GM12873 (cell line): ENCODE results near the gene IGSF8.

Experiments used
- TF ChIP-seq, protein P1 (sequence below): IDR thresholded peaks from 2 replicates; pipeline ENCODE4 v1.5.1; 2012; ENCODE audit warnings: low read depth, mild to moderate bottlenecking, moderate library complexity, low read length, control low read depth; ENCODE audit not compliant: insufficient read depth; ENCODE audit errors: missing control alignments

IGSF8 gene

GRCh38 chr1:160082487-160082886, 15.9 kb downstream of the IGSF8 start:
- TF ChIP-seq, protein P1, sequence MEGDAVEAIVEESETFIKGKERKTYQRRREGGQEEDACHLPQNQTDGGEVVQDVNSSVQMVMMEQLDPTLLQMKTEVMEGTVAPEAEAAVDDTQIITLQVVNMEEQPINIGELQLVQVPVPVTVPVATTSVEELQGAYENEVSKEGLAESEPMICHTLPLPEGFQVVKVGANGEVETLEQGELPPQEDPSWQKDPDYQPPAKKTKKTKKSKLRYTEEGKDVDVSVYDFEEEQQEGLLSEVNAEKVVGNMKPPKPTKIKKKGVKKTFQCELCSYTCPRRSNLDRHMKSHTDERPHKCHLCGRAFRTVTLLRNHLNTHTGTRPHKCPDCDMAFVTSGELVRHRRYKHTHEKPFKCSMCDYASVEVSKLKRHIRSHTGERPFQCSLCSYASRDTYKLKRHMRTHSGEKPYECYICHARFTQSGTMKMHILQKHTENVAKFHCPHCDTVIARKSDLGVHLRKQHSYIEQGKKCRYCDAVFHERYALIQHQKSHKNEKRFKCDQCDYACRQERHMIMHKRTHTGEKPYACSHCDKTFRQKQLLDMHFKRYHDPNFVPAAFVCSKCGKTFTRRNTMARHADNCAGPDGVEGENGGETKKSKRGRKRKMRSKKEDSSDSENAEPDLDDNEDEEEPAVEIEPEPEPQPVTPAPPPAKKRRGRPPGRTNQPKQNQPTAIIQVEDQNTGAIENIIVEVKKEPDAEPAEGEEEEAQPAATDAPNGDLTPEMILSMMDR = no peak

GRCh38 chr1:160081261-160081936, 17.0 kb downstream of the IGSF8 start, which contains the start of gene KCNJ9:
TSS of gene KCNJ9 (plus strand) at chr1:160081538. CDS start at chr1:160084031, 2,493 bp downstream.
- TF ChIP-seq, protein P1 = no peak

DNA sequence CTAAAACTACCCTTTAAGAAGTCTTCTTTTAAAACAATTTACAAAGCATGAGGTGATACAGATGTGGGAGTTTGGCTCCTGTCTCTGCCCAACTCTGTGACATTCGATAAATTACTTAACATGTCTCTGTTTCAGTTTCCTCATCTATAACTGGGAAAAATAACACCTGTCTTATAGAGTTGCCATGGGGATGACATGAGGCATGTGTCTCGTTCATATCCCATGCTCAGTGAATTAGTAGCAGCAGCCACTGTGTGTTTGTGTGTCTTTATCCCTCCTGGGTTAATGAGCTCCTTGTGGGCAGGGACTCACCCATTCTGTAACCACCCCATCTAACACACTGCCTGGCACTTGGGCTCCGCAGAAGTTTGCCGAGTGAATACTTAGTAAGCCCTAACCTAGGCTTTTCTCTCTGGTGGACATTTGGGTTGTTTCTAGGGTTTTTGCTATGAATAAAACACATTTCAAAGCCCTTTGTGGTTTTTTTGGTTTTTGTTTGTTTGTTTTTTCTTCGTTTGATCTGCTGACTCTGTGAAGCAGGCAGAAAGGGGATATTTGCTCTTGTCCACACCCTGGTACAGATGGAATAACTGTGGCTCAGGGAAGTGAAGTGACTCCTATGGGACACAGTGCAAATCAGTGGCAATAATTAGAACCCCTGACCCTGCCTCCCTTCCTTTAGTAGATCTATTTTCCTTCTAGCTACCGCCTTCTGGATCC, 17.9 kb downstream of the IGSF8 start:
- TF ChIP-seq, protein P1 = no peak

DNA sequence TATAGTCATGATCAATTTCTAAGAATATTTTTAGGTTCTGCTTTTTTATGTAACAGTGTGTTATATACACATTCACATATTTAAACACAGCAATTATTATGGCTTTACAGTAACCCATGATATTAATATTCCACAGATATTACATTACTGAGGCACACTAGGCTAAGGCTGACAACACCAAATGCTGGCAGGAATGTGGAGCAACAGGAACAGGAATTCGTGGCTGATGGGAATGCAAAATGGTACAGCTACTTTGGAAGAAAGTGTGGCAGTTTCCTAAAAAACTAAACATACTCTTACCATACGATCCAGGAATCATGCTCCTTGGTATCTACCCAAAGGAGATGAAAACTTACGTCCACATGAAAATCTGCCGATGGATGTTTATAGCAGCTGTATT, 19.0 kb downstream of the IGSF8 start:
- TF ChIP-seq, protein P1 = no peak

DNA sequence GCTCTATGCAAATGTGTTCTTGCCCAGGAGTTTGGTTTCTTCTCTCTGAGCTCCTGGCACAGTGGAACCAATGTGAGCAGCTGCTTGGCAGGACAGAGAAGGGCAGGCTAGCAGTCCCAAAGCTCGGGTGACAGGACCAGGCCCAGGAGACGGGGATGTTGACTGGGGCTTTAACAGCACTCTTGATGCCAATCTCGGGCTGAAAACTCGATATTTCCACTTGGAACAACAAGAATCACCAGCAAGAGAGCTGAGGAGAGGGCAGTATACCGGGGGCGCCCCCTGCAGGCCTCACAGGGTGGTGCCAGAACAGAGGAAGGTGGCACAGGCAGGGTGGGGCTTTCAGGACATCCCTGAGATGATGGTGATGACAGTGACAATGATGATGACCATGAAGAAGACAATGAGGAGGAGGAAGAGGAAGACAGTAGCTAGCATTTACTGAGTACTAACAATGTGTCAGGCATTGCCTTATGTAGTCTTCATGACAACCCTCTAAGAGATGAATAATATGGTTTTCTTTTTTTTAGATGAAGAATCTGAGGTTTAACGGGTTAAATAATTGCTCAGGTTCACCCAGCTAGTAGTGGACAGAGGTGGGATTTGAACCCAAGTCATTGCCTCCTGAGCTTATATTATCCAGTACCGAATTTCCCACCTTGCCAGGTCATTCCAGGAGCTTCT, 19.8 kb downstream of the IGSF8 start:
- TF ChIP-seq, protein P1 = peak; percentile 93

GRCh38 chr1:160077486-160077885, 20.9 kb downstream of the IGSF8 start:
- TF ChIP-seq, protein P1 = no peak

- TF ChIP-seq, protein P1 = no peak
Observed at GRCh38 chr1:160076295-160076694, 22.1 kb downstream of the IGSF8 start.
